T-helper 9 cell (primary cell): Measurements from ENCODE around the gene NFIA.
"Not testable (repeated sequence)": the region's sequence is repeated elsewhere in the genome, so short reads cannot be mapped to it uniquely, and the experiment has no call there.

Experiments
- DNase-seq: peaks from one replicate; pipeline ENCODE4 v3.0.0-alpha.2; 2020

The NFIA gene

DNA sequence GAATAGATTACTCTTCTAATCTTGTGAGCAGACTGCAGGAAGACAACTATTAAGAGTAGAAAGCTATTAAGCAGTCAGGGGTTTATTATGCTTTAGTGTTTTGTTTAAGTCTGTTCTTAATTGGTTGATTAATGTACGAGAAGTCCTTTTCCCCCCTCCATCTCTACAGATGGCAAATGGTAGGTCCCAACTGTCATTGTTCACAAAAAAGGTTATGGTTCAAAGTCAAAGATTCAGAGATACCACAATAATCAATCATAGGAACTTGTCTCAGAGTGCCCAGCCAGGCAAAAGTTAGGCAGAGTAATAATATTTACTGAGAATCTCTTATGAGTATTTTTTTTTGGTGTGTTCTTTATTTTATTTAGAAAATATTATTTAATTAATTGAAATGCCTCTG lies 26.8 kb downstream of the NFIA start:
- no peak for DNase-seq

DNA sequence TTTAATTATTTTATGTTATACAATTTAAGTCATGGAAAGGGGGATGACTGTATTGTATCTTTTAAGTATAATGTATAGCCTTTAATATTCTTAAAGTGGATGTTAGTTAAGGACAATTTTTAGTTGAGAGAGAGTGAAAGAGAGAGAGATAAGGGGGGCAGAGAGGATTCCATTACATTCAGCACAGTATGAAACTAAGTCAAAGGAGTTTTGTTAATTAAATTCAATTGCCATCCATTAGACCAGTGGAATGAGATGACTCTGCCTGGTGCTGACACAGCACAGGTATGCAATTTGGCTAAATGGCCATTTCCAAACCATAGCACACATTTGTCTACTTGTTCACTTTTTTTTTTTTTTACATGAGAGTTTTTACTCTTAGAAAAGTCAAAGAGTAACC lies 27.5 kb downstream of the NFIA start:
- DNase-seq, result no peak

DNA sequence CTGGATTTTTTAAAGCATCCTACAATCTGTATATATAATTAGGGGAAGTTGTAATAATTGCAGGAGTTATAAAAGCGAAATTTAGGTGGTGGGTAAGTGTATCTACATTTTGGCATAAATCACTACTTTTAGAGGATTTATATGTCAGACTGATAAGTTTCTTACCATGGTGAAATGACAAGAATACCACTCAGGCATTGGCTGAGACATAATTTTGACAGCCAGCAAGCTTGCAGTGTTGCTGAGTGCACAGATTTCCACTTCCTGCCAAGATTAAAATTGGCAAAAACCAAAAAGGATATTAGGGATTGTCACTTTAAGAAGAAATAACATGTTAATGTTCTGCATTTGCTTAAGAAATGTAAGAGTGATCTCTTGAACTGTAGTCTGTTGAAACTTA lies 28.2 kb downstream of the NFIA start:
- no peak for DNase-seq

DNA sequence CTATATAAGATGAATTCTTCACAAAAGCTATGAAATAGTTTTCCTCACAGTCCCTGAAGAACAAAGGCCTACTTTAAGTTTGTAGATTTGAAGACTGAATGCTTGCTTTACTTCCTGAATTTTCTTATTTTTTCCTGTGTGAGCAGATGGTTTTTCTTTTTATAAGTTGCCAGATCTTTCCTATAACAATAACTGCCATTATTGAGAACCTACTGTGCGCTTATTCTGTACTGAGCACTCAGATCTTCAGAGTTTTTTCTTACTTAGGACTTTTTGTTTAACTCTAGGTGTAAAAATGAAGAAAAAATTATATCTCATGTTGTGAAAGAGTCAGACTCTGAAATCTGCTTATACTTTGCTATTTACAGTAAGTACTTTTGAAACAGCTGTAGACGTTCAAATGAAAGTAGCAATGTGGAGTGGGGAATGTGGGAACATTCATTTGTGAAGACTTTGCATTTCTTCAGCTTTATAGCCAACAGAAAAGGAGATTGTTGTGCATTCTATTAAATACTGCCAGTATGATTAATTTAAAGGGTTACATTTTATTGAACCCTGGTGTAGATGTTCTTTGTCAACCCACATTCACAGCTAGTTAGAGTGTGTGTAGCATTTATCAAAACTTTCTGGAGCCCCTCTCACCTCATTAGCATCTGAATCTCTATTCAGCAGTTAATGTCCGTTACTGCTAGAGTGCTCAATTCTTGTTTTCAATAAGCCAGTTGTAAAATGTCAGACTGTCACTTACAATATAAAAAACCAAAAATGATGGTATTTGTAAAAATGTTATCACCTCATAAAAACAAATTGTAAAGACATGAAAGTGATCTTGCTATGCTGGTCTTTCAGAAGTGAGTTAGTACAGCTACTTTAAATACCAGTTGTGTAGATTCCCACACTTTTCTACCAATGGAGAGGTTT lies 29.0 kb downstream of the NFIA start:
- DNase-seq, result no peak

DNA sequence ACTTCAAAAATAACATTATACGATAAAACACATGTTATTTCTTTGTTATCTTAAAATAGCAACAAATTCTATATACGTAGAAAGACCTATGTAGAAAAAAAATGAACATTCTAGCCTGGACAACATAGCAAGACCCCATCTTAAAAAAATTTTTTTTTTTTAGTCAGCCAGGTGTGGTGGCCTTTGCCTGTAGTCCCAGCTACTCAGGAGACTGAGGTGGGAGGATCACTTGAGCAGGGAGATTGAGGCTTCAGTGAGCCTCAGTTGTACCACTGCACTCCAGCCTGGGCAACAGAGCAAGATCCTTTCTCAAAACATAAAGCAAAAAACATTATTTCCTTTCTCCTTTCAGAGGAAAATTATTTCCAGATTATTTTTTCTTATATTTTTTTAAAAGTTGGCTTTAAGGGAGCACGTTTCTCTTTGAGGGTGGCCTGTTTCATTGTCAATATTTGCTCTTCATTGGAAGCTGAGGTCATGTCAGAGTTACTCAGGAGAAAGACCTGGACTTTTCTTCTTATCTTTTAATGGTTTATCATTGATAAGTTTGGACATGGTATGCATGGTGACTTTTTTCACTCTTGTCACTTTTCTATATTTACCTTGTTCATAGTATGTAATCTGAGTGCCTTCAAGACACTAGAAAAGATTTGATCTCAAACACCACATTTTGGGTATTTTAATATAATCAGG lies 32.0 kb downstream of the NFIA start:
- no peak for DNase-seq

DNA sequence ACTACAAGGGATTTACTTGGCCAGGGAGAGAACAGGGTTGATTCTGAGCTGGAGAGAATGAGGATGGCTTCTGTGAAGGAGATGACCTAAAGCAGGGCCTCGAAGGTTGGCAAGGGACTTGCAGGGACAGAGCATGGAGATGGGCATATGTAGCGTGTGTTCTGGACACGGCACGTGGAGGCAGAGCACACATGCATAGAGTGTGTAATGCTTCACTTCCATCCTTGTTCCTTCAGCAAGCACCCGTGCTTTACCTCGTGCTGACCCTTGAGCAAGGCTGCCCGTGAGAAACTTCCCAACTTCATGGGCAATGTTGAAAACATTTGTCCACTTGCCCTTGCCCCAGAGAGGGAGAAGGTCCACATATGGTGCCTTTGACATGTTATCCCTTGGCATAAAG lies 33.1 kb downstream of the NFIA start:
- no peak for DNase-seq

DNA sequence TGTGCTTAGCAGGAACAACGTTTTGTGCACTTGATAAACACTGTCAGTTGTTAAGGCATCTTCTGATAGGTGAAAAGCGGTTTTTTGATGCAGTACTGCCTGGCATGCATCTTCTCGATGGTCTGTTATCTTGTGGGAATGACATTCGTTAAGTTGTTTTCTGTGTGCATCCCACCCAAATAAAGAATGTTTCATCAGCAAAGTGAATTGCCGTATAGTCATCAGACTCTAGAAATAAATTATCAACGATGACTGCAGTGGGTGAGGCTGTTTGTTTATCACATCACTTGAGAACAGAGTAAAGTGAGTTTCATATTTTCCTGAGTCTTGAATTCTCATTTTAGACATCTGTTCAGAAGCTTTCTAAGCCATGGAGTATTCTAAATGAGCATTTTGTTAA lies 34.1 kb downstream of the NFIA start:
- DNase-seq, result no peak

DNA sequence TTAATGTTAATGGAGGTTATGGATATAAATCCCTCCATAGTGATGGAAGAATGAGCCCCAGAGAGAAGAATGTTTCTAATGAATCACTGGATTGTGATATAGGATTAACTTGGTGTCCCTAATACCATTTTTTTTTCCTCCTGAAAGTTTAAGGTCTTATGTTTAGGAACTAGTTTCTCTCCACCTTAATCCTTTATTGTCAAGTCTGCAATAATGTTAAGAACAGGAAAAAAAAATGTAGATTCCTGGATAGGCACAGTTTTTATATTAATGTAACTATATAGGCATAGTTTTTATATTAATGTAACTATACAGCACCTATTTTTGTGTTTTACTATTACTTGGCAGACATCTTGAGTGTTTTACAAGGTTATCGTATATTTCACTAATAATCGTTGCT lies 34.9 kb downstream of the NFIA start:
- DNase-seq, result no peak

DNA sequence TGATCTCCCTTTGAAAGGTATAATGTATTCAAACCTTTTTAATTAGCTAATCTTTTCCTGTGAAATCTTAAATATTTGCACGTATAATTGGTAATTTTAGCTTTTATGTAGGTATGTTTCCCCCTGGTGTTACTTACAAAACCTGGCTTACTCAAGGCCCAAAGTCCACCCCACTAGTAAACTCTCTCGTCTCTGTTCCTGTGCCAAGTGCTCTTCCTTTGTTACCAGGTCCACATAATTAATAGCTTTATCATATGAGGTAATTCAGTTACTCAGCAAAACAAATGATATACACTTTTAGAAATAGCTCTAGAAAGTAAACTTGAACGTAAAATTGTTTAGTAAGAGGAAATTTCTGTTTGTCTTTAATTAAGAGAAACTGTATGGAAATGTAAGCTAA lies 36.7 kb downstream of the NFIA start:
- no peak for DNase-seq

DNA sequence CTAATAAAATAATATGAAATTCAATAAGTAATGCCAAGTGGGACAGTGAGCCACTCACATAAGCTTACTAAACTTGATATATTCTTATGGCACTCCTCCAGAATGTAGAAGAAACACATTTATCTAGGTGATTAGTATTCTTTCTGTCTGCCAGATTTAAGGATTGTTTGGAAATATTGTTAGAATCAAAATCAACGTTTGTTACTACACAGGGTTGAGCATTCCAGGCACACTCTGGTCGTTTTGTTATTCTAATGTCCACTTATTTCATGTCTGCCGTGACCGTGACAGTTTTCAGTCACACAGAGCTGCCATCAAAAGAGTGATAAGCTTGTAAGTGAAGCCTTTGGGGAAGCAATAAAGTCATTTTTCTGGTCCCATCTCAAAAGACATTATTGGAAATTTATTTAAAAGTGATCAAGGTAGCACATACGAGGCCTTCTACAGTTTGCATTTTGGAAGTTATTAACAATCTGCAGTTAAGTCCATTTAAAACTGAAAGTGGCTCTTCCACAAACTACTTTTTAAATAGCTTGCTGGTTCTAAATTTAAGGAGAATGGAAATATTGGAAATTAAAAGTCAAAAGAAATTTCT lies 38.0 kb downstream of the NFIA start:
- DNase-seq, result no peak

DNA sequence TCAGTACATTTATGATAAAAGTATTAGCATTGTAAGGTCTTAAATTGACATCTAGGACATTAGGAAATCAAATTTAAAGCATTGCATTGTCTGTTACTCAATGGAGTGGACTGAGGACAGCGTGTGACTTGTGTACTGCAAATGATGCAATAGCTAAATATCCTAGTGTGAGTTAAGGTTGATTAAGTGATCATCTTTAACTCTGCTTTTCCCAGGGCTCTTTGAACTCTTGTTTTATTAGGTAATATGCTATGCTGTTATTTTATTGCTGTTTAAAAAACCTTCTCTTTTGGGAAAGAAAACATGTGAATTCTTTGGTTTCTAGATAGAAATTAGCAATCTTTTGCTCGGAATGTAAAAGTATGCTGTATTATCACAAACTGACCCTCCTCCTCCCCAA lies 38.6 kb downstream of the NFIA start:
- DNase-seq, result no peak

DNA sequence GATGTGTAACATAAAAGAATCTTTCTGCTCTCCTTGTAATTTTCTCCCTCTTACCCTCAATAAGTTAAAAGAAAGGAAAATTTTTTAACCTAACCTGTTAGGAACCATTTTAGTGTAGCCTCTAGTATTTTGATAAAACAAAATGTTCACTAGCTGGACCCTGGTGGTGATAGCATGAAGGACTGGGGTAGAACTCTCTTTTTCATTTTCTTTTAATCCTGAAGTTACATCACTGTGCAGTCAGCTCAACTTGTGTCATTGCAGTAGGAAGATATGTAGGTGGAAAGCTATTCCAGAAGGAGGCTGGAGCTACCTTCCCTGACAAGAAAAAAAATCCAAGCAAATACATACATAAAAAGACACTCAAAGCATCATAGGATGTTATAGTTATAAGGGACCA lies 39.3 kb downstream of the NFIA start:
- no peak for DNase-seq

DNA sequence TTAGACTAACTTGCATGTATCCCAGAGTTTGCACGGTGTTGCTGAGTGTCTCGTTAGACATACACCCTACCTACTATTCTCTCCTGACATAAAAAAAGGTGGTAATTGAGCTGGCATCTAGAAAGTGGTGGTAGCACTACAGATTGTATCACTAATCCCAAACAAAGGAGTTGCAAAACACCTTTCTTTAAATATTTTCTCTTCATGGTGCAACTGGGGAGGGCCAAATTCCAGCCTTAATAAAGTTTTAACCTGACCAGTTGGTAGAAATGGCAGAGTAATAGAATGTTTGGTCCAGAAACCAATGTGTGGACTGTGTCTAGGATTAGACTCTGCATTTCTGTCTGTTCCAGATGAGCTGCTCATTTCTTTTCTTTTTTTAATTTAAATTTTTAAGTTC lies 40.0 kb downstream of the NFIA start:
- DNase-seq, result no peak

DNA sequence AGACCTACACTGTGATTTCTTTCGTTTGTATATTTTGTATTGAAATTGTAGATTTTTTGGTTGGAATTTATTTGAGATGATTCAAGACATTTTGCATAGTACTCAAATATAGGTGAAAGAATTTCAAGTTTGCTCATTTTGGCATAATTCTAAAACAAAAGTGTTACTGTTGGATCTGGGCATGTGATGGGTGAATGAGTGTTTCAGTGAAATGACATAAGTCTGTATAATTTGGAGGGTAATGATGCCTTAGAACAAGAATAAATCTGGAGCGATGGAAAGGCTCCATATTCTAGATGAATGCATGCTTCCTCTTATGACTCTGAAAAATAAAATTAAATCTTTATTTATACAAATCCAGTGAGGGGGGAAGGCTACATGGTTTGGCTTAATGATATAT lies 41.0 kb downstream of the NFIA start:
- no peak for DNase-seq

DNA sequence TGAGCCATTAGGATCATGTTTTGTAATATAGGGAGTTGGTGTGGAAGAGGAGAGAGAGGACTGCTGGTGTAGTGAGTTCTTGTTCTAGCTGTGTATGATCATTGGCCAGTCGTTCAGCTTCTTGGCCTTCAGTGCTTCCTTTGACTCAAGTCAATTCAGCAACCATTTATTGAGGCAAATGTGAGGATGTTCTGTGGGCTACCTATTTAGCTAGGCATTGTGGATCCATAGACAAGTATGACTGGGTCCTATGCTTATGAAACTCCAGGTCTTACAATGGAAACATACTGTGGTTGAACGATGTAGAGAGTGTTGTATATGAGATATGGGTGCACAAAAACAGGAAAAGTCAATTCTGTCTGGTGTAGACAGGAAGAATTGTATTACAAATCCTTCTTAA lies 41.7 kb downstream of the NFIA start:
- no peak for DNase-seq

DNA sequence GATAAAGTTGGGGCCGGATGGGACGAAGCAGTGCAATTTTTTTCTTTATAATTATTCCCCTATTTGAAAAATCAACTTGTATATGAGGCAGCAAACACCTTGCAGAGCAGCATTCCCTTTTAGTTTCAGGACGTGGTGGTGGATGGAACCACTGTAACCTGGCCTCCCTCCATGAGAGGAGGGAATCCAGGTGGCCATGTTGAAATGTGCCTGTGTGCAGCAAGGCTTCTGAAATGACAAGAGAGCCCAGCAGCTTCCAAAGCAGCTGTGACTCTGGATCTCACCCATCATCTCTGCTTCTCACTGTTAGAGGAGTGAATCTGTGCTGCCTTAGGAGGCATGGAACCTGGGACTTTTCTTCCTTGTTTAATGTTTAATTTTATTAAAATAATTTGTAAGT lies 42.3 kb downstream of the NFIA start:
- DNase-seq, result no peak

DNA sequence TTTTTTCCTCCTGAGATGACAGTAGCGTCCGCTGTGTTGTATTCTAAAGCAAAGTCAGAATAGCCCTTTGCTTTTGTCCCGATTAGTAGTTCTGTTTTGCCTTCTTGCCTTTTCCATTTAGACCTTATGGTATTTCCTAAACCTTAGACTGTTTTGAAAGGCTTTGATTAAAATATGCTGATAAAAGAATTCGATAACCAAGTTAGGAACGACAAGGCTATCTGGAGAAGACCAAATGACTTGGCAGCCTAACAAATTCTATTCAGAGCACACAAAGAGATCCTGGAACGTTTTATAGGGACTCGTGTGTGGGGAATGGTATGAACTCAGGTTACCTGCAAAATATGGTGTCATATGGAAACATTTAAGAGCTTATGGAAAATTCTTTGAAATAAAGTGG lies 42.9 kb downstream of the NFIA start:
- DNase-seq, result no peak

DNA sequence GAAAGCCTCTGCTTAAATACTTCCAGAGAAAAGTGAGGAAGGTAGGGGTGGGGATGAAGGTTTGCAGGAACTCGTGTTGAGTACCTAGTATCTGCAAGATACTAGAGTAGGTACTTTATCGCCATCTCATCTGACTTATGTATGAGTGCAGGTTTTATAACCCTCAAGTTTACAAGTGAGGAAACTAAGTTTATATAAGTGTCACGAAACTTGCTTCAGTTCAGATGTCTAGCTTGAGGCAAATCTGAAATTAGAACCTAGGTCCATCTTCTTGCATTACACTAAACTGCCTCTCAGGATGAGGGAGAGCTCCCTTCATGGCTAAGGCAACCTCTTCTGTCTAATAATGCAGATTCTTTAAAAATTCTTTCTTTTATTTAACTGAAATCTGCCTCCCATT lies 43.5 kb downstream of the NFIA start:
- no peak for DNase-seq

DNA sequence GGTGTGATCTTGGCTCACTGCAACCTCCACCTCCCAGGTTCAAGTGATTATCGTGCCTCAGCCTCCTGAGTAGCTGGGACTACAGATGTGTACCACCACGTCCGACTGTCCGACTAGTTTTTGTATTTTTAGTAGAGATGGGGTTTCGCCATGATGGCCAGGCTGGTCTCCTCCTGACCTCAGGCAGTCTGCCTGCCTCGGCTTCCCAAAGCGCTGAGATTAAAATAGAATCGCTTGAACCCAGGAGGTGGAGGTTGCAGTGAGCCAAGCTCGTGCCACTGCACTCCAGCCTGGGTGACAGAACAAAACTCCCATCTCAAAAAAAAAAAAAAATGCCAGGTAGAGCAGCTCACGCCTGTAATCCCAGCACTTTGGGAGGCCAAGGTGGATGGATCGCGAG lies 44.5 kb downstream of the NFIA start:
- DNase-seq, result not testable (repeated sequence)

DNA sequence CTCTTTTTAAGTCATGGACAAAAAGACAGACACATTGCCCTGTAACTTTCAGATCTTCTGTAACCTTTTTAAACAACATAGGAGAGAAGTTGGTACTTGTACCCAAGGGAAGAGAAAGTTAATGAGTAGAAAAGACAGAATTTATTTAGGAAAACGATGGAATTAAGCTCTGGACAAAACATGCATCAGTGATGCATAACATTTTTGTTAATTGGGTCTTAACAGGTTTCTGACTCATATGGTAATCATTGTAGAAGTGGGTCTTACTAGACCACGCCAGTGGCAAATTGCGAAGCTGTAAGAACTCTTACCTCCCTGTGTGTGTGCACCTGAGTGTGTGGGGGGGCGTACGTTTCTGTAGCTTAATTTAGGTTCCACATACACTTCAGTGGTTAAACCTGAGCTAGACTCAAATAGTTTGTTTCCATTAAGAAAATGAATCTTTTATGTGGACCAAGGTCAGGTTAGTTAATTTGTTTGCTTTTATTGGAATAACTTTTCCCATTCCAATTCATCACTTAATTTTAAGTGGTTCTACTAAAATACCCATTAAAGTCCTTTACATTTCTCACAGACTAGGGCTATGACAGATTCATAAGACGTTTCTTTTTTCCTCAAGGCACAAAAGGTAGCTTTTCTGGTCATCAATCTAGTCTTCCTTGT lies 48.1 kb downstream of the NFIA start:
- no peak for DNase-seq

DNA sequence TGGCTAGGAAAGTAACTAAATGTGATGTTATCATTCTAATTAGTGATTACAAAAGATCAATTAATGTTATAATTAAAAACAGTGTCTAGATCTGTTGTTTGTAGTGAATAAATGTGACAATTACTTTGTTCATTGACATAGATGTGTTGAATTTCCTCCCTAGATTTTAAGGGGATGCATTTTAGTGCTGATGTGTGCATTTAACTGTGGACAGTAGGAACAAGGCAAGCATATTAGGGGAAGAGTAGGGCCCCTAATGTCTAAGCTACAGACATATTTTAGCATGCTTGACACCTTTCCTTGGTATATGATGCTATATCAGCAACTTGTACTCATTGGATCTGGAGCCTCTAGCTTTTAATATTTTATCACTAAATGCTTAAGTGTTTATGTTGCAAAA lies 48.9 kb downstream of the NFIA start:
- no peak for DNase-seq

DNA sequence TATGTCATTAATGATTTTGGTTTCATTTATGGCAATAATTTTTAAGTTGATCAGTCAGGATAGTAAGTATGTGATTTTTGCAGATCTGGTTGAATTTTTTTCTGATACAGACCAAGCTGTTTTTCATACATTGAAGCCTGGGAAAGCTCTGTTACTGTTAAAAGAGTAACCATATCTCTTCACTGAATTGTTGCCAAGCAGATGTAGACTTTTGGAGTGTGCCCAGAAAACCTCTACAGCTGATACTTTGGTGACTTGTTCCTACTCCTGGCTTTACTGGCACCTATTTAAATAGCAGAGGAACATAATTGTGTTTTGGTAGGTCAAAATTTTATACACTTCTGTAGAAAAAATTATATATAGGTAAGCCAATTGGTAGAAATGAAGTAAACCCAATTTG lies 49.4 kb downstream of the NFIA start:
- DNase-seq, result no peak

DNA sequence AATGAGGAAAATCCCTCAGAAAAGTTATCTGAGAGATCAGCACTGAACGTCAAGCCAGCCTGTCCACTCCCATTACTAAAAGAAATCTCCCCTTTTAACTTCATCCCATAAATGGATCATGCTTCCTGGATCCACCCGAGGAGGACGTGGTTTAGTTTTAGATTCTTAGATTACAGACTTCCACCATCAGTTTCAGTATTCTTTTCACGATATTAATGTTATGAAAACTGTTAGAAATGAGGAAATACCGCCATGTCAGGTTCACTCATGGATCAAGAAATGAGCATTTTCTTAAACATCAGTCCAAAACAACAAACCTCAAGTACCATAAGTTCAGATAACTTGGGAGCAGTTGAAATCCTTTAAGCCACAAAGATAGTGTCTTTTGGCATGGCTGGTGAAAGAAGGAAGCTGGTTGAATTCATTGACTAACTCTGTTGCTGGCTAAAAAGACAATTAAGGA lies 49.8 kb downstream of the NFIA start:
- DNase-seq, result no peak
